Epithelial cell of proximal tubule (primary cell): ENCODE measurements around the gene APOA5. TPM values are rescaled to one million over a fixed set of nuclear protein-coding genes. Genes with fewer than 3 reads are reported as not detected.
A peak's percentile ranks its signal among the peaks of the same experiment; 100 is the strongest.
"Not testable (repeated sequence)": the region's sequence is repeated elsewhere in the genome, so short reads cannot be mapped to it uniquely, and the experiment has no call there.

Experiments used
- DNase-seq: peaks from one replicate; pipeline ENCODE4 v3.0.0-alpha.2; 2011; ENCODE audit warnings: low read depth
- H3K4me3 ChIP-seq: 2 replicates; pipeline ENCODE4 v1.5.1; 2011; ENCODE audit warnings: low read depth, mild to moderate bottlenecking, low read length
- total RNA-seq: library from RNA; depleted of rRNA; stranded (reverse); fragments of >200 nt; gene quantifications from 2 replicates; pipeline ENCODE4 v1.2.3, GENCODE V29; 2015
- TF ChIP-seq, protein P1 (sequence below): conservative IDR thresholded peaks from 2 replicates; pipeline ENCODE4 v1.5.1; 2012; ENCODE audit warnings: low read depth, mild to moderate bottlenecking, low read length

APOA5 gene
- total RNA-seq, 1 donor from 2014 or later = not detected

- H3K4me3 ChIP-seq = peak overlapping the region; percentile 33
- TF ChIP-seq, protein P1, sequence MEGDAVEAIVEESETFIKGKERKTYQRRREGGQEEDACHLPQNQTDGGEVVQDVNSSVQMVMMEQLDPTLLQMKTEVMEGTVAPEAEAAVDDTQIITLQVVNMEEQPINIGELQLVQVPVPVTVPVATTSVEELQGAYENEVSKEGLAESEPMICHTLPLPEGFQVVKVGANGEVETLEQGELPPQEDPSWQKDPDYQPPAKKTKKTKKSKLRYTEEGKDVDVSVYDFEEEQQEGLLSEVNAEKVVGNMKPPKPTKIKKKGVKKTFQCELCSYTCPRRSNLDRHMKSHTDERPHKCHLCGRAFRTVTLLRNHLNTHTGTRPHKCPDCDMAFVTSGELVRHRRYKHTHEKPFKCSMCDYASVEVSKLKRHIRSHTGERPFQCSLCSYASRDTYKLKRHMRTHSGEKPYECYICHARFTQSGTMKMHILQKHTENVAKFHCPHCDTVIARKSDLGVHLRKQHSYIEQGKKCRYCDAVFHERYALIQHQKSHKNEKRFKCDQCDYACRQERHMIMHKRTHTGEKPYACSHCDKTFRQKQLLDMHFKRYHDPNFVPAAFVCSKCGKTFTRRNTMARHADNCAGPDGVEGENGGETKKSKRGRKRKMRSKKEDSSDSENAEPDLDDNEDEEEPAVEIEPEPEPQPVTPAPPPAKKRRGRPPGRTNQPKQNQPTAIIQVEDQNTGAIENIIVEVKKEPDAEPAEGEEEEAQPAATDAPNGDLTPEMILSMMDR = peak; percentile 68
- peak; percentile 30 for DNase-seq
These were observed 44.3 kb upstream of the APOA5 start for GRCh38 chr11:116835791-116836631.

DNA sequence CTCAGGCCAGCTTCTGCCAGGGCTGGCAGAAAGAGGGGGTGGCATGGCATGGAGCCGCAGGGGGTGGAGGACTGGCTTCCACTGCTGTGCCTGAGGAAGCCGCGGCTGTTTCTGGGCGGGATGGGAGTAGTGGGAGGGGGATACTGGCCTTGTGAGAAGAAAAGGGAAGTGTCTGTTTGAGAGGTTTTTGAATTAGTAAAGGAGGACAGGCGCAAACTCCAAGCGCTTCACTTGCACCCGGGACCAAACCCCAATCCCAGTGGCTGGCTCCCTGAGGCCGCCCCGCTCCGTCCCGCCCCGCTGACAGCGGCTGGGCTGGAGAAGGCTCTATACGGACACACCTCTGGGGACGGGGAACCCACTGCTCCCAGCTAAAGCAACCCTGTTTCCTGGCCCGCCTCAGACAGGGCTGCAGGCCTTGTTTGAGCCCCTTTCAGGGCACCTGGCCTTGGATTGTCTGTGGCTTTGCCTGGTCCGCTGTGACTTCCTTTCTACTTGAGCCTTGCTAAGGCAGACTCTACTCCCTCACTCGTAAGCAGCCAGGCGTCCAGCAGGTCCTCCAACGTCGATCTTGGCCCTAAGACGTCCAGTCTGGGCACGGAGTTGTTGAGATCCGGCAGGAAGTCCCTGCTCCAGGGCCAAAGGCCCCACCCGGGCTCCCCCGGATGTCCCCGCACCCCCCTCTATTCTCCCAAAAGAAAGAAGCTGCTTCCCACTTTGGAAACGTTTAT lies 43.5 kb upstream of the APOA5 start:
- TF ChIP-seq, protein P1 = no peak
- H3K4me3 ChIP-seq = peak overlapping the region; percentile 33
- DNase-seq = no peak

DNA sequence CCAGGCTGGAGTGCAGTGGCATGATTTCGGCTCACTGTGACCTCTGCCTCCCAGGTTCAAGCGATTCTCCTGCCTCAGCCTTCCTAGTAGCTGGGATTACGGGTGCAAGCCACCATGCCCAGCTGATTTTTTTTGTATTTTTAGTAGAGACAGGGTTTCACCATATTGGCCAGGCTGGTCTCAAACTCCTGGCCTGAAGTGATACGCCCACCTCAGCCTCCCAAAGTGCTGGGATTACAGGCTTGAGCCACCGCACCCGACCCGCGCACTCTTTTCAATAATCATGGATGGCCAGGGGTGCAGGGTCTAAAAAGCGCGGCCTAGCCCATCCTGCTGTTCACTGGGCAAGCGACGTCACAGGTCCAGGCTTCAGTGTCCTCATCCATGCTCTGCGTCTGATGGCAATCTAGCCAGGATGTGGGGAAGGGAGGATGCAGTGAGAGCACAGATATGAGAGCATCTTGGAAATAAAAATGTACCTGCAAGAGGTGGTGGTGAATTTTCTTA lies 42.9 kb upstream of the APOA5 start:
- not testable (repeated sequence) for DNase-seq

DNA sequence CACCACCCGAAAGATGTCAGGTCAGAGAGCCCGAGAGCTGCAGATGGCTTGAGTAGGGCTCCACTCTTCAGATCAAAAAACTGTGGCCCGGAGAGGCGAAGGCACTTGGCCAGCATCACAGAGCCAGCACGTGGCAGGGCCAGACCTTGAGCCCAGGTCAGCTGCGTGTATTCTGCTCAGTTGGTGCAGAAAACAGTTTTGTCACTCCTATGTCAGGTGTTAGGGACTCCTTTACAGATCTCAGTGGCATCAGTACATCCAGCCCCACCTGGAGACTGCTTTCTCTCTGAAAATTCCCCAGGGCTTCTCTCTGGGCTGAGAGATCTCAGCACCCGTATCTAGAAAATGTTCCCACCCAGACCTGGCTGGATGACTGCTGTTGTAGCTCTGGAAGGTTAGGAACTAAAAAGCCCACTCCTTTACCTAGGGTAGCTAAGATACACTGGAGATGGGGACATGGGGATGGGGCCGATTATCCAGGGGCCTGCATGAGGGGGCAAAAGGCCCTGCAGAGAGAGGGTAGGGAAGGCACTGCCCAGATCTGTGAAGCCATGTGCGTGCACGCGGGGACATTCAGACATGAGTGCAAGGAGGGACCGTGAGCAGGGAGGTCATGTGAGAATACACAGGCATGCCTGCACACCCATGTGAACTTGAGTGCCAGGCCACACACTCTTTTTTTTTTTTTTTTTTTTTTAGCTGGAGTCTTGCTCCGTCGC lies 42.3 kb upstream of the APOA5 start:
- TF ChIP-seq, protein P1 = no peak
- no peak overlapping the region for H3K4me3 ChIP-seq
- no peak for DNase-seq

More for the DNA sequence above, 42.9 kb upstream of the APOA5 start:
- H3K4me3 ChIP-seq = not testable (repeated sequence)

DNA sequence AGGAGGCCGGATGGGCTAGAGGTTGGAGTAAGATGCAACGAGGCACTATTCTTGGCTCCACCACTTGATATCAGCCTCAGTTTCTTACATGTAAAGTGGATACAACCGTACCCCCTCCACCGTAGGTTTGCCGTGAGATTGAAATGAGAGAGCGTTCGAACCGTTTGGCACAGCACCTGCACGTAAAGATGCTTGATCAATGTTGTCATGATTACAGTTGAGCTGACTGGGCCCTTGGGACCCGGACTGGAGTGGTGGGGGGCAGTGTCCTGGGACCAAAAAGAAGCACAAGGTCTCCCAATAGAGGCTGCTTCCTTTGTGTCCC lies 41.8 kb upstream of the APOA5 start:
- DNase-seq = no peak
- TF ChIP-seq, protein P1 = no peak
- no peak overlapping the region for H3K4me3 ChIP-seq

- TF ChIP-seq, protein P1 = no peak
- DNase-seq = no peak
- no peak overlapping the region for H3K4me3 ChIP-seq
These were observed 40.9 kb upstream of the APOA5 start for GRCh38 chr11:116832350-116833290.
